ENCODE measurements around the gene CRK. TPM values are rescaled to one million over a fixed set of nuclear protein-coding genes. Genes with fewer than 3 reads are reported as not detected.

Gene CRK
- 10 to 100 TPM; 37.0 to 44.4 TPM for total RNA-seq
- long read RNA-seq, transcript CRK-201 (3 exons, 3,880 nt): major isoform, 5 of 9 reads
- long read RNA-seq, partial matches to known transcripts: 0 of 9 reads
- long read RNA-seq, other reads (novel, unspliced or antisense): 1 of 9 reads

DNA sequence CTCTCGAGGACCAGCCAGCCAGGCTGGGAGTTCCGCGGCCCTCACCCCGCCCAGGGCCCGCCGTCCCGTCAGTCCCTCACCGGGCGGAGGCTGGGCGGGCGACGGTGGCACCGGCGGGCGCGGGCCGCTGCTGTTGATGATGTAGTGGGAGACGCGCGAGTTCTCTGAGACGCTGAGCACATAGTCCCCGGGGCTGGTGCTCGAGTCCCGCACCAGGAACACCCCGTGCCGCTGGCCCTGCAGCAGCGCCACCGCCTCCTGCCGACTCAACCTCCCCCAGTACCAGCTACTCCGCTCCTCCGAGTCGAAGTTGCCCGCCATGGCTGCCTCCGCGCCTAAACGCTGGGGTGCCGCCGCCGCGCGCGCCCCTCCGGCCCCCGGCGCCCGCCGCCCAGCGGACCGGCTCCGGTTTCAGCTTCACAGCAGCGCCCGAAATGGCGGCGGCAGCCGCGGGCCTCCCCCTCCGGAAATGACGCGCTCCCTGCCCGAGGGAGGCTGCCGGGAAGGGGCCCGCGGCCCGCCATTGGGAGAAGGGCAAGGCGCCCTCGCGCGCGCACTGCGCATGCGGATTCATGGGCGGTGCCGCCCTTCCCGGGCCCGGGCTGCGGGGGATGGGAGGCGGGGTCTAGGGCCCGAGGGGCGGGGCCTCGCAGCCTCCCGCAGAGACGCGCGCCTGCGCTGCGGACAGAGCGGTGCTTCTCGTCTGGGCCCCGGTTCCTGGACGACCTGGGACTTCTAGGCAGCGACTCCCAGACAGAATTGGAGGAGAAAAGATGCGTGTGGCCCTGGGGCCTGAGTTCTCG lies at the start of gene CRK:
Gene CRK, minus strand, starts transcription at position 436 of the 803 bp plus-strand sequence. Its CDS starts 115 bp downstream, at position 321.
- DNase-seq (peak; percentile 97), ATAC-seq (peak; percentile 94 to 97)
- intact Hi-C loops (cut with DNase I): loop anchor here (5.0 to 10.0 kb wide), 4 partner anchors 59 to 91 kb away; partner anchors contain the start of gene INPP5K (in 1 of the 2)

DNA sequence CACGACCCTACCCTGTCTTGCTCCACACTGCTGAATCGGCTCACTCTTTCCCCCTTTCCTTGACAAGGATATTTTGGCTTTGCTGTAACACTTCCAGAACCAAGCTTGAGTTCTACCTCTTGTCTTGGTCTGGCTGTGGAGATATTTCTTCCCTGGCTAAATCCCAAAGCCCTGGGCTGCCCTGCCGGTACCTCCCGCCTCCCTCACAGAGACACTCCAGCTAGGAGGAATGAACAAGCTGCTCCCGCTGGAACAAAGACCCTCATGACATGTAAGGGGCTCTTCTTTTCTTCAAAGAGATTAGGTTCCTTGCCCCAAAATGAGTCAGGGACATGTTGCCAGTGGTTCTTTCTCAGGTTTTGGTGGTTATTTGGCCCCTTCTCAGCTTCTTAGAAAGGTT lies 49.6 kb upstream of the CRK start:
- intact Hi-C loops (cut with DNase I): no loop called here
- no peak for DNase-seq
- peak in 1 of 2 donors; percentile 23 for ATAC-seq

DNA sequence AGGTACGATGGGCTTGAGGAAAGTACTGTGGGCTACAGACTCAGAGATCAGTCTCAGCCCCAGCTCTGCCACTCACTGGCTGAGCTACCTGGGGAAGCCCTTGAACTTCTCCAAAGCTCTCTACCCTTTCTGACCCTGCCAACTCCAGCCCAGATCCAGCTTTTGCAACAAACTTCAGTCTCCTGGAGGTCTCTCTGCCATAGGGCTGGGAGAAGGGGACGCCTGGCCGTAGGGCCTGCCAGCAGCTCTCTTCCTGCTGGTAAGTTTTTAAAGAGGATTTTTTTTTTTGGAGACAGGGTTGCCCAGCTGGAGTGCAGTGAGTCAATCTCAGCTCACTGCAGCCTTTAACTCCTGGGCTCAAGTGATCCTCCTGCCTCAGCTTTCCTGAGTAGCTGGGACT lies 48.8 kb upstream of the CRK start:
- ATAC-seq (no peak), DNase-seq (no peak)
- intact Hi-C loops (cut with DNase I): no loop called here

DNA sequence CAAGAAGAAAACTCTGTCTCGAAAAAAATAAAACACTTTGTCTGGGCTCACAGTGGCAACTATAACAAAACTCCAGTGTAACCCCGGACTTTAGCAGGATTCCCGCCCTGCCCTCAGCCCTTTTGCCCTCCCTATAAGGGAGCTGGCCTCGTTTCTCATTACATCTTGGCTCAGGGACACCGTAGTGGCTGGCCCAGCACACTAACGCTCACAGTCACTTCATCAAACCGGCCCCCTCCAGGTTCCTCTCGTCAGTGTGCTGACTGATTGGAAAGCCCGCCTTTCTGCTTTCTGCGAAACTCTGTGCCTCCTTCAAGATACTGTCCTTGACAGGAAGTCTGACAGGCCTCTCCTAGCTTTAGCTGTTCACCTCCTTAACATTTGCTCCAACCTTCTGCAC lies 47.7 kb upstream of the CRK start:
- ATAC-seq (no peak), DNase-seq (no peak)
- intact Hi-C loops (cut with DNase I): no loop called here

DNA sequence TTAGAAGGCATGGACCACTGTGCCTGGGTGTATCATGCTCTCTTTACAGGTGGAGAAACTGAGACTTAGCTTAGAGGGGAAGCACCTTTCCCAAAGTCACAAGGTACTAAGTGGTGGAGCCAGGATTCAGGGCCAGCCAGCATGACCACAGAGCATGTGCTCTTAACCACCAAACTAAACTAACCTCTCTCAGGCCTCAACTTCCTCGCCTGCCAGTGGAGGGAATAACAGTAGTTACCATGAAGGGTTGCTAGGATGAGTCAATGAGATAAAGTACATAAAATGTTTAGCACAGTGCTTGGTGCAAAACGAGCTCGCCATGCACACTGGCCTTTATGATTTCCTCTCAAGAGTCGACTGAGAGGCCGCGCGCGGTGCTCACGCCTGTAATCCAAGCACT lies 42.8 kb upstream of the CRK start:
- intact Hi-C loops (cut with DNase I): no loop called here
- DNase-seq: no peak
- ATAC-seq: peak in 1 of 2 donors; percentile 17

DNA sequence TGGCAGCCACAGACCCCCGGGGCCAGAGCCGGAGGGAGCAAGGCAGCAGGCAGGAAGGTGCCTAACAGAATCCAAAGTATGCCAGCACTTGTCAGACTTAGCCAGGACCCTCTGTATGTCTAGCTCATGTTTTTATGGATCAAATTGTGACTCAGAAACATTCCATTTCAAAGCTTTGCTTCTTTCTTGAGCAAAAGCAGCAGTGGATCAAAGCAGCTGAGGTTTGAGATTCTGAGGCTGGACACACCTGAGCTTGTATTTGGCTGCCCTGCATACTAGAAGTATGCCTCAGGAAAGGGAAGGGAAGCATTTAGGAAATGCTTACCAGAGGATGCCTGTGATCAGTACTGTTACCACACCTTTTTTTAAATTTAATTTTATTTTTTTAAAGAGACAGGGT lies 42.2 kb upstream of the CRK start:
- intact Hi-C loops (cut with DNase I): no loop called here
- DNase-seq: no peak
- ATAC-seq: no peak

DNA sequence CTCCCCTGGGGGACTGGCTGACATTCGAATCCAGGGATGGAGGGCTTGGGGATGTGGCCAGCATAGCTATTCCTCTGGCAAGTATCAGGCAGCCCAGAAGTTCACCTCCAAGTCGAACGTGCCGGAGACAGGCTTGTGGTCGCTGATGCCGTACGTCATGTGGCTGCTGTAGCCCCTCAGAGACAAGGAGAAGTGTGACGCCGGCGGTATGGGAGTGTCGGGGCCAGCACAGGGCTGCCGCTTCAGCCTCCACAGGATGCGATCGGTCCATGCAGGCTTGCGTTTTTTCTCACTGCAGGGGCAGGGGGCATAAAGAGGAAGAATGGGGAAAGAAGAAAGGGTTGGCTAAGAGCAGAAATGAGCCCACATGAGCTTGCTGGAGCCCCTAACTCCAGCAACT lies 41.8 kb upstream of the CRK start:
- ATAC-seq (no peak), DNase-seq (no peak)
- intact Hi-C loops (cut with DNase I): no loop called here

DNA sequence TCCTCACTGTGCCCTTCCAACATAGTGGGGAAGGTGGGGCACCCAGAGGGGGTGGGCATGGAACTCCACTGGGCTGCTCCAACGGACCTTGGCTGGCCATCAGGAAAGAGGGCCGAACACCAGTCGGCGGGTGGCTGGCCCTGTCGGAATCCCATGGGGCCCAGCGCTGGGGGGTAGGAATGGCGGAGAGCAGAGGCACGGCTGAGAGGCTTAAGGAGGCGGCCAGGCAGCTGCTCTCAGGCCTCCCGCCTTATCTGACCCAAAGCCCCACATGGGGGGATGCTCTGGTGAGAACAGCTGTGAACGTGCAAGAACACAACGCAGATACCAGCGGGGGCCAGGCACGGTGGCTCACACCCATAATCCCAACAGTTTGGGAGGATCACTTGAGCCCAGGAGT lies 40.8 kb upstream of the CRK start:
- ATAC-seq (no peak), DNase-seq (no peak)
- intact Hi-C loops (cut with DNase I): no loop called here

DNA sequence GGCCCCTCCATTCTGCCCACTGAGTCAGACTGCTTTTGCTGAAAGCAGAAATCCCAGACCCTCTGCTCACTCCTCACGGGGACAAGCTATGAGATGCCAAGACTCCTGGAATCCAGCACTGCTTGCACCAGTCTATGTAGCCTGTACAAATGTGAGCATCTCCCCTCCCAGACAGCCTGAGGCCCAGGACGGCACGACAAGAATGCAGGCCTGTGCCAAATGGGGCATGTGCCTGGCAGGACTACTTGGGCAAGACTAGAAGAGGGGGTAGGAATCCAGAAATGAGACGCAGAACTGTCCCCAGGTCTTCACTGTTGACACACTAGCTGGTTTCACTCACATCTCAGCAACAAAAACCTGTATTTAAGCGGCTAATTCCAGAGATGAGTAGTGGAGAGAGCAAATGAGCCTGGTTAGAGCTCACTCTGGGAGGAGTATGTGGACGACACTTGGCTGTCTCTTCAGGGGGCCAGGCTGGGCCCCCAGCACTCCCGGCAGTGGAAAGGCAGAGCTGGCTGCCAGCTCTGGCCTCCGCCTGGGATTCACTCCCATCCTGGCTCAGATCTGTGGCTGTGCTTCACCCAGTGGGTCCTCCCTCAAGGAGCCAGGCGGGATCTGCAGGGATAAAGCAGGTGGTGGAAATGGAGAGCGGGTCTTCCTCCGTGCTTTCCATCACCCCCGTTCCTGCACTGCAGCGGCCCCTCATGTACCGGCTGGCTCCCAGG lies 39.4 kb upstream of the CRK start:
- ATAC-seq (peak; percentile 20 to 60), DNase-seq (peak; percentile 63)
- intact Hi-C loops (cut with DNase I): no loop called here

DNA sequence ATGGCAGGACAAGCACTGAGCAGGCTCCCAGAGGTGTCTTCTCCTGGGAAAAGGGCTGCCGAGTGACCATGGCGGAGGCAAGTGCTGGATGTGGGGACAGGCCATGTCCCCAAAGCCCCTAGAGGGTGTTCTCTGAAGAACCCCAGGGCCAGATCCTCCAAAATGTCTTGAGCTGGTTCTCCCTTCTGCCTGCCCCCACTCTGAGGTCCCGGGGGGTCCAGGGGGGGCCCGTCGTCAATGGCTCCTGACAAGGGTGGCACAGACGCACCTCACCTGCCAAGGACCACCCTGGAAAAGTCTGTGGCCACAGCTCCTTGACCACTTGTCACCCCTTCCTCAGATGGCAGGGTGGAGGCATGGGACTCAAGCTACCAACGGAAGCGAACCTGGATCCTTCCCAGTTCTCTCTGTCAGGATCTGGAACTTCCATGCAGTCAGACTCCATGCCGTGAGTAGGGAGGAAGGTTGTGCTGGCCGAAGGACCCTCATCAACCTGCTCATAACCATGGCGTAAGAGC lies 38.8 kb upstream of the CRK start:
- no peak for DNase-seq
- ATAC-seq: no peak
- intact Hi-C loops (cut with DNase I): no loop called here

DNA sequence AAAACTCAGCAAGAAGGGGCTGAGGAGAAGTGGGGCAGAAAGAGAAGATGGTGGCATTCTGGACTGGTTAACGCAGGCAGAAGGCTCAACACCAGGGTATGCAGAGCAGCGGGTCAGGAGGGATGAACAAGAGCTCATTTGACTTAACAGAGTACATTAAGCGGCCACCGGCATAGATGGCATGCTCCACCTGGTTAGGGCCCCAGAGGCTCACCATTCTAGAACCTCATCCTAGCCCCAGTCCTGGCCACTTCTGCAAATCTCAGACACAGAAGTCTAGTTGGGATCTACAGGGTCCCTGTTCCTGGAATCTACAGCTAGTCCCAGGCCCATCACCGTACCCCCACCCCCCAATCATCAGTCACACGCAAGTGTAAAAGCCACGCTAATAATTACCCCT lies 38.2 kb upstream of the CRK start:
- DNase-seq: no peak
- ATAC-seq: no peak
- intact Hi-C loops (cut with DNase I): no loop called here

DNA sequence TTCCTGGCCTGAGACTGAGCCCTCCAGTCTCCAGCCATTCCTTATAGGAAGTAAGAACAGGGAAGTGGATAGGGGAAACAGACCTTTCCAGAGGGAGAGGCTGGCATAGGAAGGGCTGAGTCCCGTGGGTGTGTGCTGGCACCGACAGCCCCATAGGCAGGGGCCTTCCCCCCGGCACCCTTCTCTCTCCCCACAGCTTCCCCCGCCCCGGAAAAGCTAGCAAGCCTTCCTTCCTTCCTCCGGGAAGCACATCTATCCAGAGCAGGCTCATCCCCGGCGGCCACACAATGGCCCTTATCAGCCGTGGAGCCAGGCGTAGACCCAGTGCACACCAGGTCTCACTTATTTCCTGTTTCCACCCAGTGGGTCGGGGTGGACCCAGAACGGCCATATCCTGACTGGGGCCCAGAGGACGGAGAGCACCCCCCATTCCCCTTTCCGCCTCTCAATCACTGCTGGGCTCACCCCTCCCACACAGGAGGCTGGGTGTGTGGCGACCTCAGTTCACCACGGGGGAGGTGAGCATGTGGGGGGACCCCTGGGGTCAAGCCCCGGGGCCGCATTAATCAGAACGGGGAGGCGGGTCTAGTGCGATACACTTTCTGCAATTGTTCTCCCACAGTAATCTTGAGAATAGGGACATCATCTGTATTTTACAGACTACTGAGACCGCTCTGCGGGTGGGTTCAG lies 37.4 kb upstream of the CRK start:
- peak; percentile 83 for DNase-seq
- ATAC-seq: peak in 1 of 2 donors; percentile 38
- intact Hi-C loops (cut with DNase I): loop anchor here in 1 of 2 donors (2.0 kb wide), 1 partner anchor 19 kb away; no protein-coding TSS in a partner anchor

DNA sequence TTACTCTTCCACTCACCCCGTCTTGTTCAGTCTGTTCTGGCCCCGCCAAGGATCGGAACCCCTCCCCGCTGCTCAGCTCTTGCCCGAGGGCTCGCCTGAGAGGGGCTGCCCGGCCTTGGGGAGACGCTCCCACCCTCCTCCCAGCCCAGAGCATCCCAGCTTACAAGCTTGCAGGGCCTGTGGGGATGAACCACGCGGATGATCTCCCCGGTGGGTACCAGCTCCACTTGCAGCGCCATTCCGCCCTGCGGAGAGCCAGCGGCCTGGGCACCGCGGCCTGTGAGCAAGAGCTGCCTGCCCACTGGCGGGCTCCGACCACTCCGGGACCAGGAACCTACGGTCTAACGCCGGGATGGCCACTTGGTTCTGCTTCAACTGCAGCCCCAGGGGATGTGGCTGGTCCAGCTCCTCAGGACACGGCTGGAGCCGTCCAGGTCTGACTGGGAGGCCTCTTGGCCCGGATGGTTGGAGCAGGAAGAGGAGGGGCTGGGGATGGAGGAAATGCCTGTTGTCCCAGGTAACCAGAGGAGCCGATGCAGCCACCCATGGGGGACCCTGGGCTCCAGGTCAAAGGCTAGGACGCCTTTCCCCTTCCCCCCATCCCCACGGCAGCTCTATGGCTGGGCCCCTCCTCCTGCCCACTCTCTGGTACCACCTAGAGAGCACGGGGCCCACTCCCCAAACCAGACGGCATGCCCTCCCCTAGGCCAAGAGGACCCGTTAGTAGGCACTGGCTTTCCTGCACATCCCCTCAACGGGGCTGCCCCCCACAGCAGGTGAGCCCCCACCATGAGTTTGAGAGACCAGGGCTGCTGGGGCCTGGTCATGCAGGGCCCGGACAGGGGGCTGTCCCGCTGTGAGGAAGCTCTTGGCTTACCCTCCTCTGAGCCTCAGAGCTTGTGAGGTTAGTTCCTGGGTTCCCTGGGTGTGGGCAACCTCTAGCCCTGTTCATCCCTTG lies 36.5 kb upstream of the CRK start, which contains the start of gene MYO1C:
Gene MYO1C, minus strand, starts transcription at position 438 of the 958 bp plus-strand sequence. Its CDS starts 199 bp downstream, at position 239.
- intact Hi-C loops (cut with DNase I): loop anchor here in 1 of 2 donors (2.0 kb wide), 1 partner anchor 20 kb away; no protein-coding TSS in a partner anchor
- DNase-seq (peak; percentile 55), ATAC-seq (peak in 1 of 2 donors; percentile 2)

DNA sequence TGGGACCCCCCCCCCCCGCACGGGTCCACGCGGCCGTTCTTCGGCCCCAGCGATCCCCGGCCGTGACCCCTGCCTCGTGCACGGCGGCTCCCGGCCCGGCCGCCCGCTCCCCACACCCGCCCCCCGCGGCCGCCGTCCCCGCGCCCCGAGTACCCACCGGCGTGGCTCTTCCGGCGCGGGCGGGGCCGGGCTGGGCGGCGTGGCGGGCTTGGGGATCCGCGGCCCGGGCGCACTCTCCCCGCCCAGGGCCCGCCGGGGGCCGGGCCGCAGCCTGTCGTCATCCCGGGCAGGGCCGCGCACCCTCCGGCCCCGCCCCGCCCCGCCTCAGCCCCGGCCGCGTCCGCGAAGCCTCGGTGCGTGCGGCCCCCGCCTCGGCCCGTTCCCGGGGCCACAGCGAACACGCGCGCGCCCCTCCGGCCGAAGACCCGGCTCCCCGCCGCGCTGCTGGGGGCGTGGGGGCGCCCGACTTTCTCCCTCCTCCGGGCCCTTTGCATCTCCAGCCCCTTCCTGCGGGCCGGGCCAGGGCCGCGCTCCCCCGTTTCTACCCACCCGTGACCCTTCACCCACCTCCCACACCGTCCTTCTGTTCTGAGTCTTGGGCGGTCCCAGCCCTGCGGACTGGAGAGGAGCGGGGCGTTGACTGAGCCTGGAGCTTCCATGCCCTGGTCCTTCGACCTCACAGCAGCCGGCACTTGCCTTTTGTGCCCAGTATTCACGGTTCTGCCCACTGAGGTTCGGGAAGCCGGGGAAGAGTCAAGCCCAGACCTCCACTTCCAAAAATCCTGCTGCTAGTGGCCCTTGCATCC lies 35.6 kb upstream of the CRK start:
- intact Hi-C loops (cut with DNase I): loop anchor here in 1 of 2 donors (2.0 kb wide), 1 partner anchor 21 kb away; no protein-coding TSS in a partner anchor
- ATAC-seq (peak; percentile 46 to 64), DNase-seq (peak; percentile 81)

DNA sequence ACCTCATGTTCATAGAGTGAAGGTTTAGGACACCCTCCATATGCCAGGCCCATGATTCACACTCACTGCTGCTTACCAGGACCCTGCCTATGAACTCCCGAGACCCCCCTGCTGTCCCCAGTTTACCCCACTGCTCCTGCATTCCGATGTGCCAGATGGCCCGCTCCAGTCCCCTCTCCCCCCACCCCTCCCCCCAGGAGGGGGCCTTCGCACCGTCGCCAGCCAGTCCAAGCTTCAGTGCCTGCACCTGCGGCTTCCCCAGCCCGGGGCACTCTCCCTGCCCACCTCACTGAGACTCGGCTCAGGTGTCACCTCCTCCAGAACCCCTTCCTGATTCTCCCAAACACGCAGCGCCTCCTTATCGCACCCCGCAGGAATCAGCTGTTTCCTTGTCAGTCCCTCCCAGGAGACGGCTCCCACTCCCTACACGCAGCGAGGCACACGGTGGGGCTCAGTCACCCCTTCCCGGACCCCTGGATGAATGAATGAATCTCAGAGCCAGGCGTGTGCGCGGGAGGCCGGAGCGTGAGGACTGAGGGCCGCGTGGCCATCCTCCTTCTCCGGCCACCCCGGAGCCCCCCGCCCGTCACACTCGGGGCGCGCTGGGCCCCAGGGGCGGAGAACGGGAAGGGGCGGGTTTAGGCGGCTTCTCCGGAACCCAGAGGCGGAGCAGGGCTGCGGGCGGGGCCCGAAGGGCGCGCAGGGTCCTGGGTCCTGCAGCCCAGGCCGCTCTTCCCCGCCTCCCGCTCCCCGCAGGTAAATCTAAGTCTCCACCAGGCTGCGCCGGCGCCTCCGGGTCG lies 34.8 kb upstream of the CRK start:
- intact Hi-C loops (cut with DNase I): no loop called here
- DNase-seq (peak; percentile 85), ATAC-seq (peak; percentile 26 to 36)

DNA sequence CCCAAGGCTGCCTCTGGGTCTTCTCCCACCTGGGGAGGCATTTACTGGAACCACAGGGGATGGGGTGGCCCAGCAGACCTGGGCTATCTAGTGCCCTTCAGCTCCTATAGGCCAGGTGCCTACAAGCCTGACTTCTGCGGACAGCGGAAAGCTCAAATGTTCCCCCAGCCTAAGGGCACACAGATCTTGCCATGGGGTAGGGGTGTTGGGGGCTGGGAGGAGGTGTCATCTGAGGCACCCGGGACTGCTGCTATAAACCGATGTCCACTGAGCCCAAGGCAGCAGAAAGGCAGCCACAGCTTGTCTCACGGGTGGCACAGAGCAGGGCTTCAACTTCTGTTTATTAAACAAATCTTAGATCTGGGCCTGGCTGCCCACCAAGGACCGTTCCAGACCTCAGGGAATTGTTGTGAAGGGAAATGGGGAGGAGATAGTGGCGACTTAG lies 32.8 kb upstream of the CRK start:
- intact Hi-C loops (cut with DNase I): no loop called here
- ATAC-seq (no peak), DNase-seq (no peak)
